Upper lobe of left lung (tissue), 4 donors: ENCODE measurements around the gene GADD45A.

Experiments used
- CTCF ChIP-seq, 6 experiments: fragments of 450-650 bp in 4 of 6; fragments of 200-600 bp in 2 of 6; sonication (generic) in 2 of 6; IDR thresholded peaks; one replicate each; pipeline ENCODE4 v1.5.1; 2016 to 2019; ENCODE audit warnings: antibody characterized with exemption in 6 of 6
- POLR2A ChIP-seq, 4 donors: fragments of 450-650 bp; IDR thresholded peaks; one replicate each; pipeline ENCODE4 v1.5.1; 2016 to 2017; ENCODE audit warnings: antibody characterized with exemption in 4 of 4, mild to moderate bottlenecking in 2 of 4

- TF ChIP-seq CTCF (IDR thresholded peaks at IDR 0.05) (no peak), POLR2A (IDR thresholded peaks at IDR 0.05) (no peak)
Measured at GRCh38 chr1:67732750-67733151, 47.8 kb downstream of the GADD45A start.
